Transverse colon (tissue), 4 donors: ENCODE data around the gene C10orf88.

Source experiments
- CTCF ChIP-seq, 5 experiments: fragments of 200-600 bp in 3 of 5; fragments of 450-650 bp in 2 of 5; sonication (generic) in 3 of 5; IDR thresholded peaks; 1 replicate in 2 of 5; 2 replicates in 3 of 5; pipeline ENCODE4 v1.5.1; 2016 to 2017; ENCODE audit warnings: antibody characterized with exemption in 5 of 5, inconsistent platforms in 3 of 5, mild to moderate bottlenecking in 2 of 5, moderate library complexity in 1 of 5
- EP300 ChIP-seq: sonication (generic); formaldehyde crosslinking; IDR thresholded peaks from one replicate; pipeline ENCODE4 v1.6.1; 2017; ENCODE audit warnings: antibody characterized with exemption, low read depth
- POLR2A ChIP-seq: fragments of 450-650 bp; IDR thresholded peaks from one replicate; pipeline ENCODE4 v1.6.1; 2016; ENCODE audit warnings: antibody characterized with exemption, mild to moderate bottlenecking, moderate library complexity
- POLR2AphosphoS5 ChIP-seq, 3 donors: sonication (generic); formaldehyde crosslinking; IDR thresholded peaks; one replicate each; pipeline ENCODE4 v1.6.1; 2016; ENCODE audit warnings: antibody characterized with exemption in 3 of 3

- TF ChIP-seq CTCF (IDR thresholded peaks at IDR 0.05) (no peak), POLR2A (no peak), POLR2AphosphoS5 (IDR thresholded peaks at IDR 0.05) (no peak), EP300 (no peak)
Observed at GRCh38 chr10:122998934-122999333, 44.9 kb upstream of the C10orf88 start.
